Peyer's patch (tissue), 4 donors: ENCODE data around the gene PBX1. TPM values are rescaled to one million over a fixed set of nuclear protein-coding genes. Genes with fewer than 3 reads are reported as not detected.
A peak's percentile ranks its signal among the peaks of the same experiment; 100 is the strongest.

Experiments
- DNase-seq, 3 donors: peaks; one replicate each; pipeline ENCODE4 v3.0.0-alpha.2; 2017 to 2019
- H3K27ac ChIP-seq, 4 donors: fragments of 200-600 bp; sonication (generic); one replicate each; pipeline ENCODE4 v1.5.1; 2016 to 2019
- H3K27me3 ChIP-seq, 2 donors: fragments of 200-600 bp; sonication (generic); one replicate each; pipeline ENCODE4 v1.5.1; 2019
- H3K36me3 ChIP-seq, 3 donors: fragments of 200-600 bp; sonication (generic); one replicate each; pipeline ENCODE4 v1.5.1; 2016 to 2019
- H3K4me1 ChIP-seq, 4 donors: fragments of 200-600 bp; sonication (generic); one replicate each; pipeline ENCODE4 v1.5.1; 2016 to 2019
- H3K4me3 ChIP-seq, 4 donors: fragments of 200-600 bp; sonication (generic); 1 replicate in 3 of 4; 2 replicates in 1 of 4; pipeline ENCODE4 v1.5.1; 2016 to 2019; ENCODE audit warnings: mild to moderate bottlenecking in 1 of 4
- H3K9me3 ChIP-seq, 4 donors: fragments of 200-600 bp; sonication (generic); one replicate each; pipeline ENCODE4 v1.5.1; 2016 to 2019; ENCODE audit warnings: mild to moderate bottlenecking in 1 of 4
- POLR2A ChIP-seq, 2 donors: fragments of 450-650 bp; IDR thresholded peaks; one replicate each; pipeline ENCODE4 v1.5.1; 2017; ENCODE audit warnings: antibody characterized with exemption in 2 of 2, mild to moderate bottlenecking in 2 of 2, moderate library complexity in 2 of 2
- total RNA-seq, 4 donors: library from RNA; depleted of rRNA; stranded (reverse); fragments of >200 nt; gene quantifications; one replicate each; pipeline ENCODE4 v1.1.0, GENCODE V29; 2016
- TF ChIP-seq, protein P1 (sequence below), 6 experiments: fragments of 450-650 bp in 4 of 6; fragments of 200-600 bp in 2 of 6; sonication (generic) in 1 of 6; IDR thresholded peaks; one replicate each; pipeline ENCODE4 v1.5.1; 2017 to 2019; ENCODE audit warnings: antibody characterized with exemption in 6 of 6, mild to moderate bottlenecking in 3 of 6, moderate library complexity in 1 of 6

The PBX1 gene
- total RNA-seq, 4 donors from 2014 or later: 20.6 to 57.5 (median 40.4) TPM

DNA sequence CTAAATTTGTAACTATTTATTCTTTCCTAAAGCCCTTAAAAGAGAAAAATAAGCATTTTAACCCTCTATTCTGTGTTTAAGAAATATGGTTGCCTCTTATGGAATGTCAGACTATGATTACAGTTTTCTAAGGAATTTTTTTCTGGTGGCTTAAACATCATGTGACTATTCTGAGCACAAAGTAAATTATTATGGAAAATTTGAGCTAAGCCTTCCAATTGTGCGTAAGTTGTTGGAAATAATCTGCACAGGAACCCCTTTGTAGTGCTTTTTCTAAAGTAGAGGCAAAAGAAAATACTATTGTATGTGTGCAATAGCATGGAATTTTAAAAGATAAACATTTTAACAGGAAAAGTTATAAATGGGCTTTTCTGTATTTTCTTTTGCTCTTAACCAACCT is 254.8 kb downstream of the PBX1 start:
- H3K27me3 ChIP-seq: no peaks in the 10 kb centered on the region
- no peaks in the 10 kb centered on the region for H3K9me3 ChIP-seq
- no peak overlapping the region for H3K4me3 ChIP-seq
- H3K27ac ChIP-seq: no peak overlapping the region
- DNase-seq: no peak
- H3K36me3 ChIP-seq: peaks cover 0 to 2% (median 0%) of the 10 kb centered on the region in 3 donors
- no peaks in the 10 kb centered on the region for H3K4me1 ChIP-seq
- no peak for TF ChIP-seq POLR2A (IDR thresholded peaks at IDR 0.05)
- TF ChIP-seq, protein P1, sequence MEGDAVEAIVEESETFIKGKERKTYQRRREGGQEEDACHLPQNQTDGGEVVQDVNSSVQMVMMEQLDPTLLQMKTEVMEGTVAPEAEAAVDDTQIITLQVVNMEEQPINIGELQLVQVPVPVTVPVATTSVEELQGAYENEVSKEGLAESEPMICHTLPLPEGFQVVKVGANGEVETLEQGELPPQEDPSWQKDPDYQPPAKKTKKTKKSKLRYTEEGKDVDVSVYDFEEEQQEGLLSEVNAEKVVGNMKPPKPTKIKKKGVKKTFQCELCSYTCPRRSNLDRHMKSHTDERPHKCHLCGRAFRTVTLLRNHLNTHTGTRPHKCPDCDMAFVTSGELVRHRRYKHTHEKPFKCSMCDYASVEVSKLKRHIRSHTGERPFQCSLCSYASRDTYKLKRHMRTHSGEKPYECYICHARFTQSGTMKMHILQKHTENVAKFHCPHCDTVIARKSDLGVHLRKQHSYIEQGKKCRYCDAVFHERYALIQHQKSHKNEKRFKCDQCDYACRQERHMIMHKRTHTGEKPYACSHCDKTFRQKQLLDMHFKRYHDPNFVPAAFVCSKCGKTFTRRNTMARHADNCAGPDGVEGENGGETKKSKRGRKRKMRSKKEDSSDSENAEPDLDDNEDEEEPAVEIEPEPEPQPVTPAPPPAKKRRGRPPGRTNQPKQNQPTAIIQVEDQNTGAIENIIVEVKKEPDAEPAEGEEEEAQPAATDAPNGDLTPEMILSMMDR (IDR thresholded peaks at IDR 0.05): no peak

DNA sequence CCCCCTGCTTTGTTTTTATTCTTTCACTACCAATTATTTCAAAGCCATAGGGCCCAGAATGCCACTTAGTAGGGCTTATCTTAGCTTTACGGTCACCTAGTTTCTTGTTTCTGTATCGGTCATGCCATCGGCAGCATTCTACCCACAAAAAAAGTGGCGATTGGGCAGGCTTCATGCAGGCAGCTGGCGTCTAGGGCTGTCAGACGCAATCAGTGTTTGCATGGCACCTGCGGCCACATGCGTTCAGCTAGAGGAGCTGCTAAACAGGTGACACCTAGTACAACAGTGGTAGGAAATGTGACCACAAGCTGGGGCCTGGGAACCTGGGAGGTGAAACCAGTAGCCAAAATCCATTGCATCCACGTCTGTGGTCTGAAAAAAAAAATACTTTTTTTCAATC is 262.7 kb downstream of the PBX1 start:
- H3K27ac ChIP-seq: no peak overlapping the region
- peaks cover 0 to 20% (median 0%) of the 10 kb centered on the region in 3 donors for H3K36me3 ChIP-seq
- no peaks in the 10 kb centered on the region for H3K4me1 ChIP-seq
- DNase-seq: no peak
- no peak for TF ChIP-seq POLR2A (IDR thresholded peaks at IDR 0.05)
- TF ChIP-seq, protein P1 (IDR thresholded peaks at IDR 0.05): no peak
- H3K4me3 ChIP-seq: no peak overlapping the region
- no peaks in the 10 kb centered on the region for H3K27me3 ChIP-seq
- no peaks in the 10 kb centered on the region for H3K9me3 ChIP-seq

DNA sequence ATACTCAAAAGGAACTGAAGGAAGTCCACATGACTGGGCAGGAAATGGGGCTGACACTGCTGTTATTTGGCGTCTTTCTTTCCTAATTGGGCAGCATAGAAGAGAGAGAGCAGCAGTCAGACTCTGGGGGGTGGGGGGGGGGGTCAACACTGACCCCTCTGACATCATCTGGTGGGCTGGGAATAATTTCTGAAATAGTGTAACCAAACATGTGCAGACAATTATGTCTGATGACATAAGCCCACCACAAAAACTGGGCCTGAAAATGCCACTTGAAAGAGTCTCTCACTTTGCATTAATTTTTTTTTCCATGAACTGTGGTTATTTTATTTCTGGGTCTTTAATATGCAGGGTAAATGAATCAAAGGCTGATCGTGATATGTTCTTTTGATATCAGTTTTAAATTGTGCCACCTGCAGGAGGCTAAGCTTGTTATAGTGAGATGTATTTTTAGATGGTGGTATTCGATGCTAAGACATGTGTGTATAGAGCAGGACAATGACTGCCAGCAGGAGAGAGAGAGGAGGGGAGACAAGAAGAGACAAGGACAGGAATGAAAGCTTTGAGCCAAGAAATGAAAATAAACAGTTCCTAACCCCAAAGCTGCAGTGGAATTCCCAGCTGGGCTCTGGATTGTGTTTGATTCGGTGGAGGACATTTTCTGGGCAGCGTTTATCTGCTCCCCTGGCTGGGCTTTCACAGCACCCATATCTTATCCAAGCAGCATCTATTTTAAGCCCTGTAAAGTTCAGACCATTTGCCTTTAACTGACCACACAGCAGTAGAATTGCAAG is 264.7 kb downstream of the PBX1 start:
- Histone ChIP-seq H3K4me3 (no peak overlapping the region), H3K27me3 (no peaks in the 10 kb centered on the region), H3K4me1 (no peaks in the 10 kb centered on the region), H3K9me3 (no peaks in the 10 kb centered on the region), H3K36me3 (peaks cover 0 to 20% (median 0%) of the 10 kb centered on the region in 3 donors), H3K27ac (peak overlapping the region in 1 of 4 donors; percentile 63)
- TF ChIP-seq, protein P1 (IDR thresholded peaks at IDR 0.05): no peak
- TF ChIP-seq POLR2A (IDR thresholded peaks at IDR 0.05): no peak
- DNase-seq: no peak

DNA sequence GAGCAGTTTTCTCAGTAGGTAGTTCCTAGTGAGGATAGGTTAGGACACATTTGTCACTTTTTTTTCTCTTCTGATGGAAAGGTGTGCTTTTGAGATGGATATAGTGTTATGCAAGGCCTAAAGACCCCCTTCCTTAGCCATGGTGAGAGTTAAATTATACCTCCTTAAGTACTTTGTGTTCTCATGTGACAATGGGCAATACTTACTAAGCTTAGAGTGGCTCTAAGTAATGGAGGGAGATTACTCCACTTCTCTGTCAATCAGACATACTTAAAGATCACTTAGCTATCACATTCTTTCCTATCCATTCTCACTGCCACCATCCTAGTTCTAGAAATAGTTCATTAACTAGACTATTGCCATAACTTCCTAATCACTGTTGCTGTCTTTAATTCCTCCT is 265.6 kb downstream of the PBX1 start:
- H3K36me3 ChIP-seq: peaks cover 0 to 20% (median 0%) of the 10 kb centered on the region in 3 donors
- no peak overlapping the region for H3K4me3 ChIP-seq
- no peaks in the 10 kb centered on the region for H3K9me3 ChIP-seq
- TF ChIP-seq, protein P1 (IDR thresholded peaks at IDR 0.05): no peak
- no peak for TF ChIP-seq POLR2A (IDR thresholded peaks at IDR 0.05)
- peak overlapping the region in 1 of 4 donors; percentile 63 for H3K27ac ChIP-seq
- no peaks in the 10 kb centered on the region for H3K4me1 ChIP-seq
- no peaks in the 10 kb centered on the region for H3K27me3 ChIP-seq
- no peak for DNase-seq

DNA sequence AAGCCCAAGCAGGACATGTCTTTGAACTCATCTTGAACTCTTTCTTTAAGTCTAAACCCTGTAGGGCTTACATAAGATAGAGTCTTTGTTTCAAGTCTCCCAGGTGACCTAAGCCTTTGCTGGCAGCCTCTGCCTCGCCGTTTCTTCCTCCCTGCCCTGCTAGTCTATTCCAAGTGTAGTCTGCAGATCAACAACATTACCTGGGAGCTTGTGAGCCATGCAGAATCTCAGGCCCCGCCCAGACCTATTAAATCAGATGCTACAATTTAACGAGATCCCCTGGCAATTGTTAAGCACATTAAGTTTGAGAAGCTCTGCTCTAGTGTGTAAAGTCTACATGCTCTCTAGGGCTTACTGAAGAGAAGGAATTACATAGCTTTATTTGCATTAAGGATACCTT is 271.6 kb downstream of the PBX1 start:
- TF ChIP-seq, protein P1 (IDR thresholded peaks at IDR 0.05): no peak
- TF ChIP-seq POLR2A (IDR thresholded peaks at IDR 0.05): no peak
- Histone ChIP-seq H3K27me3 (no peaks in the 10 kb centered on the region), H3K4me1 (no peaks in the 10 kb centered on the region), H3K36me3 (no peaks in the 10 kb centered on the region), H3K27ac (no peak overlapping the region), H3K4me3 (no peak overlapping the region), H3K9me3 (no peaks in the 10 kb centered on the region)
- no peak for DNase-seq
